Measurements from ENCODE around the gene WDSUB1.

Gene WDSUB1

GRCh38 chr2:159285929-159286708 lies at the start of gene WDSUB1:
WDSUB1 (minus strand) TSS chr2:159286703; CDS start chr2:159283069, 3,634 bp downstream.
- Histone ChIP-seq H3K9me3 (ENCODE audit: control insufficient read depth in 1 of 2, low read length in 2 of 2) (no peaks in the 10 kb centered on the region), H3K9ac (ENCODE audit: low read depth in 1 of 2, low read length in 2 of 2) (peak within 1 kb of the TSS; percentile 88 to 92), H3K4me1 (ENCODE audit: control insufficient read depth in 1 of 2, insufficient read depth in 2 of 2, low read length in 2 of 2) (peaks cover 0 to 11% of the 10 kb centered on the region in 2 donors), H3K36me3 (ENCODE audit: control insufficient read depth in 1 of 2, insufficient read depth in 2 of 2, low read length in 2 of 2) (peaks cover 0 to 4% of the 10 kb centered on the region in 2 donors), H3K27ac (ENCODE audit: low read depth, low read length) (peak within 1 kb of the TSS; percentile 78), H3K4me3 (ENCODE audit: low read depth in 1 of 2, low read length in 2 of 2) (peak within 1 kb of the TSS; percentile 85 to 92), H3K27me3 (ENCODE audit: control insufficient read depth in 1 of 2, insufficient read depth in 2 of 2, low read length in 2 of 2) (no peaks in the 10 kb centered on the region)

- no peak overlapping the region for H3K27ac ChIP-seq (ENCODE audit: low read depth, low read length)
- peaks cover 8 to 31% of the 10 kb centered on the region in 2 donors for H3K36me3 ChIP-seq (ENCODE audit: control insufficient read depth in 1 of 2, insufficient read depth in 2 of 2, low read length in 2 of 2)
- no peaks in the 10 kb centered on the region for H3K4me1 ChIP-seq (ENCODE audit: control insufficient read depth in 1 of 2, insufficient read depth in 2 of 2, low read length in 2 of 2)
- no peaks in the 10 kb centered on the region for H3K27me3 ChIP-seq (ENCODE audit: control insufficient read depth in 1 of 2, insufficient read depth in 2 of 2, low read length in 2 of 2)
- no peak overlapping the region for H3K4me3 ChIP-seq (ENCODE audit: low read depth in 1 of 2, low read length in 2 of 2)
- H3K9me3 ChIP-seq (ENCODE audit: control insufficient read depth in 1 of 2, low read length in 2 of 2), result no peaks in the 10 kb centered on the region
- no peak overlapping the region for H3K9ac ChIP-seq (ENCODE audit: low read depth in 1 of 2, low read length in 2 of 2)
Observed at GRCh38 chr2:159326569-159327255, 40.2 kb upstream of the WDSUB1 start.

GRCh38 chr2:159322419-159322818 lies 35.9 kb upstream of the WDSUB1 start:
- Histone ChIP-seq H3K36me3 (ENCODE audit: control insufficient read depth in 1 of 2, insufficient read depth in 2 of 2, low read length in 2 of 2) (peaks cover 4 to 27% of the 10 kb centered on the region in 2 donors), H3K4me1 (ENCODE audit: control insufficient read depth in 1 of 2, insufficient read depth in 2 of 2, low read length in 2 of 2) (no peaks in the 10 kb centered on the region), H3K27me3 (ENCODE audit: control insufficient read depth in 1 of 2, insufficient read depth in 2 of 2, low read length in 2 of 2) (no peaks in the 10 kb centered on the region), H3K4me3 (ENCODE audit: low read depth in 1 of 2, low read length in 2 of 2) (no peak overlapping the region), H3K27ac (ENCODE audit: low read depth, low read length) (no peak overlapping the region), H3K9me3 (ENCODE audit: control insufficient read depth in 1 of 2, low read length in 2 of 2) (no peaks in the 10 kb centered on the region), H3K9ac (ENCODE audit: low read depth in 1 of 2, low read length in 2 of 2) (no peak overlapping the region)

- H3K9me3 ChIP-seq (ENCODE audit: control insufficient read depth in 1 of 2, low read length in 2 of 2), result no peaks in the 10 kb centered on the region
- H3K27me3 ChIP-seq (ENCODE audit: control insufficient read depth in 1 of 2, insufficient read depth in 2 of 2, low read length in 2 of 2), result no peaks in the 10 kb centered on the region
- no peak overlapping the region for H3K27ac ChIP-seq (ENCODE audit: low read depth, low read length)
- H3K4me1 ChIP-seq (ENCODE audit: control insufficient read depth in 1 of 2, insufficient read depth in 2 of 2, low read length in 2 of 2), result no peaks in the 10 kb centered on the region
- no peak overlapping the region for H3K9ac ChIP-seq (ENCODE audit: low read depth in 1 of 2, low read length in 2 of 2)
- peaks cover 9 to 24% of the 10 kb centered on the region in 2 donors for H3K36me3 ChIP-seq (ENCODE audit: control insufficient read depth in 1 of 2, insufficient read depth in 2 of 2, low read length in 2 of 2)
- no peak overlapping the region for H3K4me3 ChIP-seq (ENCODE audit: low read depth in 1 of 2, low read length in 2 of 2)
Observed at GRCh38 chr2:159317392-159318088, 31.0 kb upstream of the WDSUB1 start.

- Histone ChIP-seq H3K9ac (ENCODE audit: low read depth in 1 of 2, low read length in 2 of 2) (no peak overlapping the region), H3K27me3 (ENCODE audit: control insufficient read depth in 1 of 2, insufficient read depth in 2 of 2, low read length in 2 of 2) (no peaks in the 10 kb centered on the region), H3K36me3 (ENCODE audit: control insufficient read depth in 1 of 2, insufficient read depth in 2 of 2, low read length in 2 of 2) (no peaks in the 10 kb centered on the region), H3K4me1 (ENCODE audit: control insufficient read depth in 1 of 2, insufficient read depth in 2 of 2, low read length in 2 of 2) (no peaks in the 10 kb centered on the region), H3K27ac (ENCODE audit: low read depth, low read length) (no peak overlapping the region), H3K9me3 (ENCODE audit: control insufficient read depth in 1 of 2, low read length in 2 of 2) (peaks cover 0 to 7% of the 10 kb centered on the region in 2 donors), H3K4me3 (ENCODE audit: low read depth in 1 of 2, low read length in 2 of 2) (no peak overlapping the region)
Observed at GRCh38 chr2:159307942-159308341, 21.4 kb upstream of the WDSUB1 start.

- Histone ChIP-seq H3K27me3 (ENCODE audit: control insufficient read depth in 1 of 2, insufficient read depth in 2 of 2, low read length in 2 of 2) (no peaks in the 10 kb centered on the region), H3K4me3 (ENCODE audit: low read depth in 1 of 2, low read length in 2 of 2) (no peak overlapping the region), H3K9ac (ENCODE audit: low read depth in 1 of 2, low read length in 2 of 2) (no peak overlapping the region), H3K36me3 (ENCODE audit: control insufficient read depth in 1 of 2, insufficient read depth in 2 of 2, low read length in 2 of 2) (no peaks in the 10 kb centered on the region), H3K27ac (ENCODE audit: low read depth, low read length) (no peak overlapping the region), H3K4me1 (ENCODE audit: control insufficient read depth in 1 of 2, insufficient read depth in 2 of 2, low read length in 2 of 2) (no peaks in the 10 kb centered on the region), H3K9me3 (ENCODE audit: control insufficient read depth in 1 of 2, low read length in 2 of 2) (peaks cover 0 to 7% of the 10 kb centered on the region in 2 donors)
Observed at GRCh38 chr2:159300586-159300985, 14.1 kb upstream of the WDSUB1 start.

GRCh38 chr2:159298967-159299366 lies 12.5 kb upstream of the WDSUB1 start:
- Histone ChIP-seq H3K4me1 (ENCODE audit: control insufficient read depth in 1 of 2, insufficient read depth in 2 of 2, low read length in 2 of 2) (no peaks in the 10 kb centered on the region), H3K36me3 (ENCODE audit: control insufficient read depth in 1 of 2, insufficient read depth in 2 of 2, low read length in 2 of 2) (no peaks in the 10 kb centered on the region), H3K4me3 (ENCODE audit: low read depth in 1 of 2, low read length in 2 of 2) (no peak overlapping the region), H3K27me3 (ENCODE audit: control insufficient read depth in 1 of 2, insufficient read depth in 2 of 2, low read length in 2 of 2) (no peaks in the 10 kb centered on the region), H3K27ac (ENCODE audit: low read depth, low read length) (no peak overlapping the region), H3K9me3 (ENCODE audit: control insufficient read depth in 1 of 2, low read length in 2 of 2) (no peaks in the 10 kb centered on the region), H3K9ac (ENCODE audit: low read depth in 1 of 2, low read length in 2 of 2) (no peak overlapping the region)

- Histone ChIP-seq H3K4me1 (ENCODE audit: control insufficient read depth in 1 of 2, insufficient read depth in 2 of 2, low read length in 2 of 2) (no peaks in the 10 kb centered on the region), H3K36me3 (ENCODE audit: control insufficient read depth in 1 of 2, insufficient read depth in 2 of 2, low read length in 2 of 2) (no peaks in the 10 kb centered on the region), H3K4me3 (ENCODE audit: low read depth in 1 of 2, low read length in 2 of 2) (no peak overlapping the region), H3K27ac (ENCODE audit: low read depth, low read length) (no peak overlapping the region), H3K9ac (ENCODE audit: low read depth in 1 of 2, low read length in 2 of 2) (no peak overlapping the region), H3K27me3 (ENCODE audit: control insufficient read depth in 1 of 2, insufficient read depth in 2 of 2, low read length in 2 of 2) (no peaks in the 10 kb centered on the region), H3K9me3 (ENCODE audit: control insufficient read depth in 1 of 2, low read length in 2 of 2) (no peaks in the 10 kb centered on the region)
Observed at GRCh38 chr2:159297042-159297707, 10.7 kb upstream of the WDSUB1 start.

- Histone ChIP-seq H3K9ac (ENCODE audit: low read depth in 1 of 2, low read length in 2 of 2) (no peak overlapping the region), H3K4me3 (ENCODE audit: low read depth in 1 of 2, low read length in 2 of 2) (no peak overlapping the region), H3K27me3 (ENCODE audit: control insufficient read depth in 1 of 2, insufficient read depth in 2 of 2, low read length in 2 of 2) (no peaks in the 10 kb centered on the region), H3K36me3 (ENCODE audit: control insufficient read depth in 1 of 2, insufficient read depth in 2 of 2, low read length in 2 of 2) (no peaks in the 10 kb centered on the region), H3K9me3 (ENCODE audit: control insufficient read depth in 1 of 2, low read length in 2 of 2) (no peaks in the 10 kb centered on the region), H3K4me1 (ENCODE audit: control insufficient read depth in 1 of 2, insufficient read depth in 2 of 2, low read length in 2 of 2) (peaks cover 0 to 5% of the 10 kb centered on the region in 2 donors), H3K27ac (ENCODE audit: low read depth, low read length) (no peak overlapping the region)
Observed at GRCh38 chr2:159292157-159292556, 5.7 kb upstream of the WDSUB1 start.
